ENCODE data around the gene C17orf67. TPM values are rescaled to one million over a fixed set of nuclear protein-coding genes. Genes with fewer than 3 reads are reported as not detected.

Gene C17orf67
- total and polyA plus RNA-seq, 2 of the 13 experiments (the other 11 are each of a cell fraction or from before 2014, with no cell fraction given) = 0.41 to 0.86 TPM

DNA sequence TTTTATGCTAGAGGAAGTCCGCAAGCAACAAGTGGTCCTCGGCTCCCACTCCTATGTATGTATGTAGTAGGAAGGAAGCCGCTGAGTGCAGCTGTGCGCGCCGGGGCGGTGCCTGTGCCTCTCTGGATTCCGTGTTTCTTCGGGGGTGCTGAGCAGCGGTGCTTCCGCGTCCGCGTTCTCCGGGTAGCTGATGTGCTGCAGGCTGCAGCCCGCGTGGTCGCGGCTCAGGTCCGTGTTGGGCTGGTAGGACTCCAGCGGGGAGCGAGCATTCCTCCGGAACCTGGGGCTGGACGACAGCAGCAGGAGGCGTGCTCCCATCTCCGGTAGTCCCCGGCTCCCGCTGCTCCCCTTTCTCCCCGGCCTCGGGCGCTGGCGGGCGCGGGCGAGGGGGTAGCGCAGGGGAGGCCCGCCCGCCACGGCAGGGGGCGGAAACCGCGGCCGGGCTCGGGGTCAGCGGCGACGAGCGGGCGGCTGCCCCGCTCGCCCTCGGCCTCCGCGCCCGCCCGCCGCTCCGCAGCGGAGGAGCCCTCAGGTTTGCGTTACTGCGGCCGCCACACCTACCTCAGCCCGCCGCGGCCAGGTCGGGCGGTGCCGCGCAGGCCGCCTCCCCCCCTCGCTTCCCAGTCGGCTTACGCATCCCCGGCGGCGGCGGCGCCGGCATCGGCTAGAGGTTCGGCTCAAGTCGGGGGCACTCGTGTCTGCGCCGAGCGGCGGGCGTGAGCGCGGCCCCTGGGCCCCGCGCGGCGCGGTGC is 487 bp downstream of the C17orf67 start (continued):
- TF ChIP-seq, protein P1, sequence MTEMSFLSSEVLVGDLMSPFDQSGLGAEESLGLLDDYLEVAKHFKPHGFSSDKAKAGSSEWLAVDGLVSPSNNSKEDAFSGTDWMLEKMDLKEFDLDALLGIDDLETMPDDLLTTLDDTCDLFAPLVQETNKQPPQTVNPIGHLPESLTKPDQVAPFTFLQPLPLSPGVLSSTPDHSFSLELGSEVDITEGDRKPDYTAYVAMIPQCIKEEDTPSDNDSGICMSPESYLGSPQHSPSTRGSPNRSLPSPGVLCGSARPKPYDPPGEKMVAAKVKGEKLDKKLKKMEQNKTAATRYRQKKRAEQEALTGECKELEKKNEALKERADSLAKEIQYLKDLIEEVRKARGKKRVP (CRISPR knock-in tag; IDR thresholded peaks at IDR 0.05) = no peak
- TF ChIP-seq, protein P2, sequence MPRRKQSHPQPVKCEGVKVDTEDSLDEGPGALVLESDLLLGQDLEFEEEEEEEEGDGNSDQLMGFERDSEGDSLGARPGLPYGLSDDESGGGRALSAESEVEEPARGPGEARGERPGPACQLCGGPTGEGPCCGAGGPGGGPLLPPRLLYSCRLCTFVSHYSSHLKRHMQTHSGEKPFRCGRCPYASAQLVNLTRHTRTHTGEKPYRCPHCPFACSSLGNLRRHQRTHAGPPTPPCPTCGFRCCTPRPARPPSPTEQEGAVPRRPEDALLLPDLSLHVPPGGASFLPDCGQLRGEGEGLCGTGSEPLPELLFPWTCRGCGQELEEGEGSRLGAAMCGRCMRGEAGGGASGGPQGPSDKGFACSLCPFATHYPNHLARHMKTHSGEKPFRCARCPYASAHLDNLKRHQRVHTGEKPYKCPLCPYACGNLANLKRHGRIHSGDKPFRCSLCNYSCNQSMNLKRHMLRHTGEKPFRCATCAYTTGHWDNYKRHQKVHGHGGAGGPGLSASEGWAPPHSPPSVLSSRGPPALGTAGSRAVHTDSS (CRISPR knock-in tag; conservative IDR thresholded peaks at IDR 0.05) = 0 out of 2 replicates have a peak, but pooled peaks have one; percentile 13
- TF ChIP-seq ZNF282 (IDR thresholded peaks at IDR 0.05; ENCODE audit: partially characterized antibody) (no peak), FOXP1 (IDR thresholded peaks at IDR 0.05) (no peak), FOXP1 (CRISPR knock-in tag; IDR thresholded peaks at IDR 0.05) (no peak), ZBTB42 (CRISPR knock-in tag; IDR thresholded peaks at IDR 0.05) (no peak), ZNF20 (CRISPR knock-in tag; IDR thresholded peaks at IDR 0.05) (no peak), FOSL1 (CRISPR knock-in tag; IDR thresholded peaks at IDR 0.05; ENCODE audit: borderline replicate concordance) (no peak), REL (CRISPR knock-in tag; conservative IDR thresholded peaks at IDR 0.05) (peak; percentile 31; the same call in 1 of the 2 replicates), RFXANK (CRISPR knock-in tag; IDR thresholded peaks at IDR 0.05) (no peak), RORA (CRISPR knock-in tag; IDR thresholded peaks at IDR 0.05) (no peak), ZNF552 (CRISPR knock-in tag; IDR thresholded peaks at IDR 0.05; ENCODE audit: borderline replicate concordance) (no peak; the same call in 1 of the 2 replicates), PAF1 (CRISPR knock-in tag; IDR thresholded peaks at IDR 0.05) (no peak), EED (CRISPR knock-in tag; IDR thresholded peaks at IDR 0.05) (peak; percentile 47; the same call in 1 of the 2 replicates)
- TF ChIP-seq, protein P3, sequence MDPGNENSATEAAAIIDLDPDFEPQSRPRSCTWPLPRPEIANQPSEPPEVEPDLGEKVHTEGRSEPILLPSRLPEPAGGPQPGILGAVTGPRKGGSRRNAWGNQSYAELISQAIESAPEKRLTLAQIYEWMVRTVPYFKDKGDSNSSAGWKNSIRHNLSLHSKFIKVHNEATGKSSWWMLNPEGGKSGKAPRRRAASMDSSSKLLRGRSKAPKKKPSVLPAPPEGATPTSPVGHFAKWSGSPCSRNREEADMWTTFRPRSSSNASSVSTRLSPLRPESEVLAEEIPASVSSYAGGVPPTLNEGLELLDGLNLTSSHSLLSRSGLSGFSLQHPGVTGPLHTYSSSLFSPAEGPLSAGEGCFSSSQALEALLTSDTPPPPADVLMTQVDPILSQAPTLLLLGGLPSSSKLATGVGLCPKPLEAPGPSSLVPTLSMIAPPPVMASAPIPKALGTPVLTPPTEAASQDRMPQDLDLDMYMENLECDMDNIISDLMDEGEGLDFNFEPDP (CRISPR knock-in tag; conservative IDR thresholded peaks at IDR 0.05) = no peak
- TF ChIP-seq, protein P4, sequence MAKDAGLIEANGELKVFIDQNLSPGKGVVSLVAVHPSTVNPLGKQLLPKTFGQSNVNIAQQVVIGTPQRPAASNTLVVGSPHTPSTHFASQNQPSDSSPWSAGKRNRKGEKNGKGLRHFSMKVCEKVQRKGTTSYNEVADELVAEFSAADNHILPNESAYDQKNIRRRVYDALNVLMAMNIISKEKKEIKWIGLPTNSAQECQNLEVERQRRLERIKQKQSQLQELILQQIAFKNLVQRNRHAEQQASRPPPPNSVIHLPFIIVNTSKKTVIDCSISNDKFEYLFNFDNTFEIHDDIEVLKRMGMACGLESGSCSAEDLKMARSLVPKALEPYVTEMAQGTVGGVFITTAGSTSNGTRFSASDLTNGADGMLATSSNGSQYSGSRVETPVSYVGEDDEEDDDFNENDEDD (CRISPR knock-in tag; IDR thresholded peaks at IDR 0.05; ENCODE audit: borderline replicate concordance) = no peak
- TF ChIP-seq, protein P5, sequence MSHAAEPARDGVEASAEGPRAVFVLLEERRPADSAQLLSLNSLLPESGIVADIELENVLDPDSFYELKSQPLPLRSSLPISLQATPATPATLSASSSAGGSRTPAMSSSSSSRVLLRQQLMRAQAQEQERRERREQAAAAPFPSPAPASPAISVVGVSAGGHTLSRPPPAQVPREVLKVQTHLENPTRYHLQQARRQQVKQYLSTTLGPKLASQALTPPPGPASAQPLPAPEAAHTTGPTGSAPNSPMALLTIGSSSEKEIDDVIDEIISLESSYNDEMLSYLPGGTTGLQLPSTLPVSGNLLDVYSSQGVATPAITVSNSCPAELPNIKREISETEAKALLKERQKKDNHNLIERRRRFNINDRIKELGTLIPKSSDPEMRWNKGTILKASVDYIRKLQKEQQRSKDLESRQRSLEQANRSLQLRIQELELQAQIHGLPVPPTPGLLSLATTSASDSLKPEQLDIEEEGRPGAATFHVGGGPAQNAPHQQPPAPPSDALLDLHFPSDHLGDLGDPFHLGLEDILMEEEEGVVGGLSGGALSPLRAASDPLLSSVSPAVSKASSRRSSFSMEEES (CRISPR knock-in tag; IDR thresholded peaks at IDR 0.05) = no peak
- TF ChIP-seq, protein P6, sequence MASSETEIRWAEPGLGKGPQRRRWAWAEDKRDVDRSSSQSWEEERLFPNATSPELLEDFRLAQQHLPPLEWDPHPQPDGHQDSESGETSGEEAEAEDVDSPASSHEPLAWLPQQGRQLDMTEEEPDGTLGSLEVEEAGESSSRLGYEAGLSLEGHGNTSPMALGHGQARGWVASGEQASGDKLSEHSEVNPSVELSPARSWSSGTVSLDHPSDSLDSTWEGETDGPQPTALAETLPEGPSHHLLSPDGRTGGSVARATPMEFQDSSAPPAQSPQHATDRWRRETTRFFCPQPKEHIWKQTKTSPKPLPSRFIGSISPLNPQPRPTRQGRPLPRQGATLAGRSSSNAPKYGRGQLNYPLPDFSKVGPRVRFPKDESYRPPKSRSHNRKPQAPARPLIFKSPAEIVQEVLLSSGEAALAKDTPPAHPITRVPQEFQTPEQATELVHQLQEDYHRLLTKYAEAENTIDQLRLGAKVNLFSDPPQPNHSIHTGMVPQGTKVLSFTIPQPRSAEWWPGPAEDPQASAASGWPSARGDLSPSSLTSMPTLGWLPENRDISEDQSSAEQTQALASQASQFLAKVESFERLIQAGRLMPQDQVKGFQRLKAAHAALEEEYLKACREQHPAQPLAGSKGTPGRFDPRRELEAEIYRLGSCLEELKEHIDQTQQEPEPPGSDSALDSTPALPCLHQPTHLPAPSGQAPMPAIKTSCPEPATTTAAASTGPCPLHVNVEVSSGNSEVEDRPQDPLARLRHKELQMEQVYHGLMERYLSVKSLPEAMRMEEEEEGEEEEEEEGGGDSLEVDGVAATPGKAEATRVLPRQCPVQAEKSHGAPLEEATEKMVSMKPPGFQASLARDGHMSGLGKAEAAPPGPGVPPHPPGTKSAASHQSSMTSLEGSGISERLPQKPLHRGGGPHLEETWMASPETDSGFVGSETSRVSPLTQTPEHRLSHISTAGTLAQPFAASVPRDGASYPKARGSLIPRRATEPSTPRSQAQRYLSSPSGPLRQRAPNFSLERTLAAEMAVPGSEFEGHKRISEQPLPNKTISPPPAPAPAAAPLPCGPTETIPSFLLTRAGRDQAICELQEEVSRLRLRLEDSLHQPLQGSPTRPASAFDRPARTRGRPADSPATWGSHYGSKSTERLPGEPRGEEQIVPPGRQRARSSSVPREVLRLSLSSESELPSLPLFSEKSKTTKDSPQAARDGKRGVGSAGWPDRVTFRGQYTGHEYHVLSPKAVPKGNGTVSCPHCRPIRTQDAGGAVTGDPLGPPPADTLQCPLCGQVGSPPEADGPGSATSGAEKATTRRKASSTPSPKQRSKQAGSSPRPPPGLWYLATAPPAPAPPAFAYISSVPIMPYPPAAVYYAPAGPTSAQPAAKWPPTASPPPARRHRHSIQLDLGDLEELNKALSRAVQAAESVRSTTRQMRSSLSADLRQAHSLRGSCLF (CRISPR knock-in tag; IDR thresholded peaks at IDR 0.05; ENCODE audit: borderline replicate concordance) = no peak
